Upper lobe of left lung (tissue), 6 donors: ENCODE measurements around the gene AVPI1. TPM values are rescaled to one million over a fixed set of nuclear protein-coding genes. Genes with fewer than 3 reads are reported as not detected.
"Not testable (repeated sequence)": the region's sequence is repeated elsewhere in the genome, so short reads cannot be mapped to it uniquely, and the experiment has no call there.

Experiments
- ATAC-seq, 2 donors: fragments of 200-7000 bp; cut with Tn5 transposase; one replicate each; pipeline ENCODE4 v1.9.1; 2022; ENCODE audit warnings: mild to moderate bottlenecking in 2 of 2, moderate library complexity in 2 of 2; ENCODE audit not compliant: low FRiP score in 2 of 2
- DNase-seq, 2 donors: peaks; one replicate each; pipeline ENCODE4 v3.0.0-alpha.2; 2019 to 2020
- H3K27ac ChIP-seq, 4 donors: fragments of 200-600 bp; sonication (generic); one replicate each; pipeline ENCODE4 v1.5.1; 2016 to 2019
- H3K27me3 ChIP-seq, 4 donors: fragments of 200-600 bp; sonication (generic); one replicate each; pipeline ENCODE4 v1.5.1; 2017 to 2019
- H3K36me3 ChIP-seq, 4 donors: fragments of 200-600 bp; sonication (generic); one replicate each; pipeline ENCODE4 v1.5.1; 2016 to 2019
- H3K4me1 ChIP-seq, 4 donors: fragments of 200-600 bp; sonication (generic); one replicate each; pipeline ENCODE4 v1.5.1; 2018 to 2019
- H3K4me3 ChIP-seq, 4 donors: fragments of 200-600 bp; sonication (generic); one replicate each; pipeline ENCODE4 v1.5.1; 2017 to 2019; ENCODE audit warnings: mild to moderate bottlenecking in 2 of 4, moderate library complexity in 1 of 4
- H3K9me3 ChIP-seq, 4 donors: fragments of 200-600 bp; sonication (generic); one replicate each; pipeline ENCODE4 v1.5.1; 2018 to 2019
- EP300 ChIP-seq, 4 donors: sonication (generic); formaldehyde crosslinking; IDR thresholded peaks; one replicate each; pipeline ENCODE4 v1.5.1; 2017; ENCODE audit warnings: antibody characterized with exemption in 4 of 4, control low read depth in 2 of 4
- POLR2A ChIP-seq, 4 donors: fragments of 450-650 bp; IDR thresholded peaks; one replicate each; pipeline ENCODE4 v1.5.1; 2016 to 2017; ENCODE audit warnings: antibody characterized with exemption in 4 of 4, mild to moderate bottlenecking in 2 of 4
- POLR2AphosphoS5 ChIP-seq, 2 donors: sonication (generic); formaldehyde crosslinking; IDR thresholded peaks; one replicate each; pipeline ENCODE4 v1.5.1; 2017; ENCODE audit warnings: antibody characterized with exemption in 2 of 2
- WGBS, 2 donors: methylation state at CpG; one replicate each; pipeline ENCODE4 v1.1.5; 2017 to 2018; 5-methylcytosine and 5-hydroxymethylcytosine counted together
- total RNA-seq, 6 donors: library from RNA; depleted of rRNA in 4 of 6; stranded (reverse); fragments of >200 nt in 4 of 6; gene quantifications; one replicate each; pipeline versions ENCODE4 v1.1.0 to v1.2.1, GENCODE V29; 2016 to 2021
- TF ChIP-seq, protein P1 (sequence below), 6 experiments: fragments of 450-650 bp in 4 of 6; fragments of 200-600 bp in 2 of 6; sonication (generic) in 2 of 6; IDR thresholded peaks; one replicate each; pipeline ENCODE4 v1.5.1; 2016 to 2019; ENCODE audit warnings: antibody characterized with exemption in 6 of 6
- donor health status: DM: no; HTN: no; CAD: no; lungs with moderate emphysema.
- donor health status: DM: no; HTN: yes; CAD: no; lungs with severe emphysema.

The AVPI1 gene
- total RNA-seq, 6 donors from 2014 or later: 25.2 to 62.5 (median 45.0) TPM

DNA sequence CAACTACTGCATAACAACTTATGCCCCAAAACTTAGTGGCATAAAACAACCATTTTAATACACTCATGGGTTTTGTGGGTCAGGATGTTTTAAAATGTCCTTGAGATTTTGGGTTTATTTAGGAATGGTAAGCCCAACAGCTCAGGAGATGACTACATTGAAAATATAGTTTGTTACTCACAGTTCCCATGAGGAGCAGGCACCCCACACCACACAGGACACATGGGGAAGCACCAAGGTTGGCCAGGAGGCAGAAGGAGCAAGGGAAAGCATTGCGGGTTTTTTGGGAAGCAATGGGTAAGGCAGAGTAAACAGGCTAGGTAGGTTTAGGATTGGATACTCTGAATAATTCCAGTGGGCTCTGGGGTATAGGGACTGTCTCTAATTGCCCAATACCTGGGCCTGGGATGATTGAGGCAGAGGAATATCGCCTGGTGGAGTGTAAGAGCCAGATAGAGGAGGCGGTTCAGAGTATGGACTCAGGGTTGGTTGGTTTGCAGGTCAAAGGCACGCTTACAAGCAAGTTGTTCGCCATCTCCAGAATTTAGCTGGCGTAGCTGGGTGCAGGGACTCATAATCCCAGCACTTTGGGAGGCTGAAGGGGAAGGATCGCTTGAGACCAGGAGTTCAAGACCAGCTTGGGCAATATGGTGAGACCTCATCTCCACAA is 16.5 kb upstream of the AVPI1 start:
- 91 to 95% methylated on average over 7 of the region's 7 CpGs for WGBS, 2 donors
- ATAC-seq (no peak), DNase-seq (no peak)
- no peak for TF ChIP-seq POLR2AphosphoS5 (IDR thresholded peaks at IDR 0.05)
- TF ChIP-seq POLR2A (IDR thresholded peaks at IDR 0.05): no peak
- no peak for TF ChIP-seq EP300 (IDR thresholded peaks at IDR 0.05)
- TF ChIP-seq, protein P1, sequence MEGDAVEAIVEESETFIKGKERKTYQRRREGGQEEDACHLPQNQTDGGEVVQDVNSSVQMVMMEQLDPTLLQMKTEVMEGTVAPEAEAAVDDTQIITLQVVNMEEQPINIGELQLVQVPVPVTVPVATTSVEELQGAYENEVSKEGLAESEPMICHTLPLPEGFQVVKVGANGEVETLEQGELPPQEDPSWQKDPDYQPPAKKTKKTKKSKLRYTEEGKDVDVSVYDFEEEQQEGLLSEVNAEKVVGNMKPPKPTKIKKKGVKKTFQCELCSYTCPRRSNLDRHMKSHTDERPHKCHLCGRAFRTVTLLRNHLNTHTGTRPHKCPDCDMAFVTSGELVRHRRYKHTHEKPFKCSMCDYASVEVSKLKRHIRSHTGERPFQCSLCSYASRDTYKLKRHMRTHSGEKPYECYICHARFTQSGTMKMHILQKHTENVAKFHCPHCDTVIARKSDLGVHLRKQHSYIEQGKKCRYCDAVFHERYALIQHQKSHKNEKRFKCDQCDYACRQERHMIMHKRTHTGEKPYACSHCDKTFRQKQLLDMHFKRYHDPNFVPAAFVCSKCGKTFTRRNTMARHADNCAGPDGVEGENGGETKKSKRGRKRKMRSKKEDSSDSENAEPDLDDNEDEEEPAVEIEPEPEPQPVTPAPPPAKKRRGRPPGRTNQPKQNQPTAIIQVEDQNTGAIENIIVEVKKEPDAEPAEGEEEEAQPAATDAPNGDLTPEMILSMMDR (IDR thresholded peaks at IDR 0.05): no peak
- no peaks in the 10 kb centered on the region for H3K9me3 ChIP-seq
- no peak overlapping the region for H3K4me3 ChIP-seq
- peaks cover 0 to 5% (median 2%) of the 10 kb centered on the region in 4 donors for H3K4me1 ChIP-seq
- no peaks in the 10 kb centered on the region for H3K36me3 ChIP-seq
- H3K27ac ChIP-seq: no peak overlapping the region
- H3K27me3 ChIP-seq: no peaks in the 10 kb centered on the region

DNA sequence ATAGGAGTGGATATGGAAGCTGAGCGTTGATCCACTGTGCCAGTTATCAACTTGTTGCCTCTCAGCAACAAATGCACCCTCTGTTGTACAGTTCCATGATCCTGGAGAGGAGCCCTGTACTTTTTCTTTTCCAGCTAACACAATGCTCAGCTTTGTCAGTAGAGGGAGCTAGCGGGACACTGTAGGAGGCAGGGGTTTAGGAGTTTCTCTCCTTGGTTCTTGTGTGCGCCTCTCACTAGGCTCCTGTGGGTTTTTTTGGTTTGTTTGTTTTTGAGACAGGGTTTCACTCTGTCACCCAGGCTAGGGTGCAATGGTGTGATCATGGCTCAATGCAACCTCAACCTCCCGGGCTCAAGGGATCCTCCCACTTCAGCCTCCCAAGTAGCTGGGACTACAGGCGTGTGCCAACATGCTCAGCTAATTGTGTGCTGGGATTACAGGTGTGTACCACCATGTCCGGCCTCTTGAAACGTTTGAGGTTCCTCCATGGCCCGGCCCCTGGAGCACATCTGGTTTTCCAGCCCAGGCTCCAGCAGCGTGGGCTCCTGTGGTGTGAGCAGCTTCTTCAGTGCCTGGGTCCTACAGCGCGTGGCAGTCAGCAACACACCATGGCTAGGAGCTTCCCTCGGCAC is 14.5 kb upstream of the AVPI1 start:
- ATAC-seq (peak; percentile 90 to 96), DNase-seq (peak in 1 of 2 donors; percentile 48)
- Histone ChIP-seq H3K4me1 (peaks cover 0 to 5% (median 2%) of the 10 kb centered on the region in 4 donors), H3K4me3 (no peak overlapping the region), H3K27me3 (no peaks in the 10 kb centered on the region), H3K9me3 (no peaks in the 10 kb centered on the region), H3K36me3 (no peaks in the 10 kb centered on the region), H3K27ac (no peak overlapping the region)
- TF ChIP-seq, protein P1 (IDR thresholded peaks at IDR 0.05): peak; percentile 62 to 76 (median 73)
- TF ChIP-seq POLR2AphosphoS5 (IDR thresholded peaks at IDR 0.05) (no peak), POLR2A (IDR thresholded peaks at IDR 0.05) (no peak), EP300 (IDR thresholded peaks at IDR 0.05) (no peak)
- WGBS, 2 donors: 49 to 54% methylated on average over 6 to 12 of the region's 12 CpGs

DNA sequence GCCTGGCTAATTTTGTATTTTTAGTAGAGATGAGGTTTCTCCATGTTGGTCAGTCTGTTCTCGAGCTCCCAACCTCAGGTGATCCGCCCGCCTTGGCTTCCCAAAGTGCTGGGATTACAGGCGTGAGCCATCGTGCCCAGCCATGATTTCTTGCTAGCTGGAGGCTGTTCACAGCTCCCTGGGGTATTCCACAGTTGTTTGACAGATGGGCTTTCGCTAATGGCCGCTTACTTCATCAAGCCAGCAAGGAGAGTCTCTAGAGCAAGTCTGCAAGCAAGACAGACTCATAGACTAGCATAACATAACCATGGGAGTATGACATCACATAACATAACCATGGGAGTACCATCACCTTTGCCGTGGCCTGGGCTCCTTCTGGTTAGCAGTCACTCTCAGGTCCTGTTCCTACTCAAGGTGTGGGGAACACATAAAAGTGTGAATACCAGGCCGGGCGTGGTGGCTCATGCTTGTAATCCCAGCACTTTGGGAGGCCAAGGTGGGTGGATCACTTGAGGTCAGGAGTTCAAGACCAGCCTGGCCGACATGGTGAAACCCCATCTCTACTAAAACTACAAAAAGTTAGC is 11.1 kb upstream of the AVPI1 start:
- not testable (repeated sequence) for DNase-seq, H3K9me3 ChIP-seq, H3K4me3 ChIP-seq, H3K36me3 ChIP-seq, H3K27me3 ChIP-seq, ATAC-seq, H3K4me1 ChIP-seq, H3K27ac ChIP-seq
- WGBS, 2 donors: 86 to 87% methylated on average over 11 of the region's 11 CpGs

DNA sequence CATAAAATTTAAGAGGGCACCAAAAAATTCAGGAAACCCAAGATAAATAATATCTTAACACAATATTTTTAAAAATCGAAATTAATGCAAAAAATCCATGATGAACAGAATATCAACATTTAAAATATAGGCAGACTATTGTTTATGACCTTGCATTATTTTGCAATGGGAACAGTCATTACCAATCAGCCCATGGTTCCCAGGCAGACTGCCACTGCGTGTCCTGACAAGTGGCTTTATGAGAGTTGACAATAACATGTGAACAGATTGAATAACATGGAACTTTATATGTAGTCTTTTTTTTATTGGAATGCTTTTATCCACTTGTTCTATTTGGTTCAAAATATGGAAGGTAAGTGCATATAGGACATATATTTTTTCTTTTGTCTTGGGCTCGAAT is 3.1 kb upstream of the AVPI1 start:
- Histone ChIP-seq H3K4me3 (no peak overlapping the region), H3K36me3 (no peaks in the 10 kb centered on the region), H3K27ac (peak overlapping the region; percentile 6 to 98 (median 51)), H3K27me3 (peaks cover 0 to 3% (median 0%) of the 10 kb centered on the region in 4 donors), H3K9me3 (no peaks in the 10 kb centered on the region), H3K4me1 (peaks cover 26 to 38% (median 35%) of the 10 kb centered on the region in 4 donors)
- 90 to 93% methylated on average over 3 of the region's 3 CpGs for WGBS, 2 donors
- DNase-seq (no peak), ATAC-seq (no peak)
- TF ChIP-seq POLR2A (IDR thresholded peaks at IDR 0.05): no peak
- TF ChIP-seq EP300 (IDR thresholded peaks at IDR 0.05): no peak
- no peak for TF ChIP-seq POLR2AphosphoS5 (IDR thresholded peaks at IDR 0.05)
- TF ChIP-seq, protein P1 (IDR thresholded peaks at IDR 0.05): no peak

DNA sequence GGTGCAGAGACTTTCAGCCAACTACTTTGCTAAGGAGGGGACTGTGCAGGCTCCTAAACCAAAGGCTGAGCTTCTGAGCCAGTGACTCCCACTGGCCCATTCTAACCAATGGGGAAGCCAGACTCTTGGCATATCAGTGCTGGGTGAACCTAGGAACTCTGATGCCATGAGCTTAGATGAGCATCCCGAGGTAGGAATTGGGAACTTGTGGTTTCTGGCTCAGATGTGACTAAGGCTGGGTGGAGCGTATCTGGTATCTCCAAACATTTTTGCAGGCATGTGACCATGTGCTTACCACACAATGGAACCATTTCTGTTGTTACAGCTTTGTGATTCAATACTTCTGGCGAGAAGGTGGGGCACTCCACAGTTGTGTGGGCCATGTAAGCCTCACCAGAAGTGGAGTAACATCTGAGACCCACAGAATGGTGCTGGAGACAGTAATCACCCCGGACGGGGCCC is 2.5 kb upstream of the AVPI1 start:
- Histone ChIP-seq H3K4me1 (peaks cover 29 to 44% (median 40%) of the 10 kb centered on the region in 4 donors), H3K4me3 (no peak overlapping the region), H3K36me3 (no peaks in the 10 kb centered on the region), H3K9me3 (no peaks in the 10 kb centered on the region), H3K27ac (peak overlapping the region; percentile 83 to 98 (median 91)), H3K27me3 (peaks cover 0 to 3% (median 0%) of the 10 kb centered on the region in 4 donors)
- ATAC-seq (peak in 1 of 2 donors; percentile 54), DNase-seq (peak in 1 of 2 donors; percentile 69)
- TF ChIP-seq, protein P1 (IDR thresholded peaks at IDR 0.05): no peak
- TF ChIP-seq POLR2A (IDR thresholded peaks at IDR 0.05): peak in 1 of 4 donors; percentile 62
- TF ChIP-seq POLR2AphosphoS5 (IDR thresholded peaks at IDR 0.05): peak in 1 of 2 donors; percentile 47
- peak in 1 of 4 donors; percentile 71 for TF ChIP-seq EP300 (IDR thresholded peaks at IDR 0.05)
- 68 to 71% methylated on average over 4 to 5 of the region's 5 CpGs for WGBS, 2 donors
